ENCODE results near the gene CCNL2.
"Not testable (repeated sequence)": the region's sequence is repeated elsewhere in the genome, so short reads cannot be mapped to it uniquely, and the experiment has no call there.

CCNL2 gene

GRCh38 chr1:1373051-1373814 lies 25.9 kb downstream of the CCNL2 start:
- no peak for DNase-seq (ENCODE audit: low read depth in 2 of 2)

GRCh38 chr1:1371746-1372711 lies 27.1 kb downstream of the CCNL2 start:
- peak; percentile 47 to 60 for DNase-seq (ENCODE audit: low read depth in 2 of 2)

- peak; percentile 39 to 43 for DNase-seq (ENCODE audit: low read depth in 2 of 2)
Measured at GRCh38 chr1:1371364-1371745, 27.8 kb downstream of the CCNL2 start.

- no peak for DNase-seq (ENCODE audit: low read depth in 2 of 2)
Measured at GRCh38 chr1:1370771-1371300, 28.3 kb downstream of the CCNL2 start.

- not testable (repeated sequence) for DNase-seq (ENCODE audit: low read depth in 2 of 2)
Measured at GRCh38 chr1:1370094-1370493, 29.0 kb downstream of the CCNL2 start.

- DNase-seq (ENCODE audit: low read depth in 2 of 2) = no peak
Measured at GRCh38 chr1:1367315-1367714, 31.8 kb downstream of the CCNL2 start.

GRCh38 chr1:1366699-1367066 lies 32.5 kb downstream of the CCNL2 start:
- no peak for DNase-seq (ENCODE audit: low read depth in 2 of 2)

- DNase-seq (ENCODE audit: low read depth in 2 of 2) = no peak
Measured at GRCh38 chr1:1365875-1366698, 33.0 kb downstream of the CCNL2 start.

- DNase-seq (ENCODE audit: low read depth in 2 of 2) = no peak
Measured at GRCh38 chr1:1364266-1364665, 34.9 kb downstream of the CCNL2 start.

- DNase-seq (ENCODE audit: low read depth in 2 of 2) = no peak
Measured at GRCh38 chr1:1361982-1362423, 37.1 kb downstream of the CCNL2 start.

GRCh38 chr1:1361233-1361981 lies 37.7 kb downstream of the CCNL2 start:
- no peak for DNase-seq (ENCODE audit: low read depth in 2 of 2)

GRCh38 chr1:1360506-1361169 lies 38.5 kb downstream of the CCNL2 start:
- DNase-seq (ENCODE audit: low read depth in 2 of 2) = no peak

- no peak for DNase-seq (ENCODE audit: low read depth in 2 of 2)
Measured at GRCh38 chr1:1359664-1360468, 39.3 kb downstream of the CCNL2 start.

GRCh38 chr1:1359308-1359663 lies 39.8 kb downstream of the CCNL2 start:
- DNase-seq (ENCODE audit: low read depth in 2 of 2) = no peak

- no peak for DNase-seq (ENCODE audit: low read depth in 2 of 2)
Measured at GRCh38 chr1:1358433-1359271, 40.5 kb downstream of the CCNL2 start, which contains the start of gene MXRA8. Gene MXRA8, minus strand, starts transcription at chr1:1358555. Its CDS starts 51 bp downstream, at chr1:1358504.

- no peak for DNase-seq (ENCODE audit: low read depth in 2 of 2)
Measured at GRCh38 chr1:1357871-1358432, 41.2 kb downstream of the CCNL2 start.

- DNase-seq (ENCODE audit: low read depth in 2 of 2) = no peak
Measured at GRCh38 chr1:1356796-1357401, 42.2 kb downstream of the CCNL2 start.
